Adrenal gland (tissue), 12 donors: ENCODE results near the gene HOXA3. TPM values are rescaled to one million over a fixed set of nuclear protein-coding genes. Genes with fewer than 3 reads are reported as not detected.

Experiments used
- DNase-seq, 7 donors: peaks; one replicate each; pipeline ENCODE4 v3.0.0-alpha.2; 2019 to 2020
- H3K27ac ChIP-seq, 5 donors: fragments of 200-600 bp; sonication (generic) in 4 of 5; 1 replicate in 3 of 5; 2 replicates in 2 of 5; pipeline versions ENCODE4 v1.5.1 to v1.8.0; 2016 to 2020; ENCODE audit warnings: mild to moderate bottlenecking in 1 of 5
- H3K27me3 ChIP-seq: fragments of 200-600 bp; 2 replicates; pipeline ENCODE4 v1.8.0; 2021
- H3K36me3 ChIP-seq, 2 donors: fragments of 200-600 bp; replicated peaks in 1 of 2; 1 replicate in 1 of 2; 2 replicates in 1 of 2; pipeline versions ENCODE4 v1.5.1 to v1.8.0; 2018 to 2022
- H3K4me1 ChIP-seq, 2 donors: fragments of 200-600 bp; replicated peaks in 1 of 2; 1 replicate in 1 of 2; 2 replicates in 1 of 2; pipeline versions ENCODE4 v1.5.1 to v1.8.0; 2018 to 2021
- H3K4me3 ChIP-seq, 4 donors: fragments of 200-600 bp; sonication (generic) in 3 of 4; one replicate each; pipeline ENCODE4 v1.5.1; 2016 to 2018
- H3K9me3 ChIP-seq, 3 donors: fragments of 200-600 bp; sonication (generic) in 1 of 3; replicated peaks in 1 of 3; 1 replicate in 2 of 3; 2 replicates in 1 of 3; pipeline versions ENCODE4 v1.5.1 to v1.8.0; 2016 to 2021
- POLR2A ChIP-seq, 2 donors: fragments of 450-650 bp; IDR thresholded peaks; one replicate each; pipeline ENCODE4 v1.6.1; 2017; ENCODE audit warnings: antibody characterized with exemption in 2 of 2, mild to moderate bottlenecking in 2 of 2, moderate library complexity in 1 of 2
- WGBS, 4 donors: extraction: QIAGEN DNeasy Blood & Tissue Kit in 2 of 4; methylation state at CpG; one replicate each; pipeline versions ENCODE4 v1.1.5 to v1.1.7; 2013 to 2017; 5-methylcytosine and 5-hydroxymethylcytosine counted together
- intact Hi-C, 2 donors: fragments of 100-400 bp; cut with DNase I; formaldehyde crosslinking; loops; one replicate each; pipeline versions ENCODE4 v1.14.1 to v1.15.0; 2022 to 2023
- polyA plus RNA-seq, 3 donors: library from polyadenylated mRNA; stranded (reverse); fragments of 200-250 nt in 2 of 3; fragments of 350-450 nt in 1 of 3; fragmentation: Illumina TruSeq in 1 of 3; extraction: RNeasy Lipid Tissue Mini Kit (QIAGEN cat#74804) in 1 of 3; gene quantifications; one replicate each; pipeline ENCODE4 v1.2.3, GENCODE V29; 2013 to 2014
- total RNA-seq, 9 donors: library from RNA; depleted of rRNA in 4 of 9; stranded (reverse); fragments of >200 nt in 4 of 9; fragments of 120-200 nt in 1 of 9; fragmentation: NEBNext Ultra II Directional in 1 of 9; extraction: Animal tissue kit (Norgen Biotek cat#: 25700) in 1 of 9; gene quantifications; one replicate each; pipeline versions ENCODE4 v1.1.0 to v1.2.4, GENCODE V29; 2013 to 2023
- TF ChIP-seq, protein P1 (sequence below), 6 experiments: fragments of 450-650 bp in 4 of 6; fragments of 200-600 bp in 2 of 6; sonication (generic) in 1 of 6; IDR thresholded peaks; 1 replicate in 5 of 6; 2 replicates in 1 of 6; pipeline versions ENCODE4 v1.5.1 to v1.8.0; 2016 to 2021; ENCODE audit warnings: antibody characterized with exemption in 6 of 6, mild to moderate bottlenecking in 2 of 6, moderate library complexity in 1 of 6
- donor health status: healthy with polysubstance abuse.
- donor health status: Bipolar disorder and iron deficiency.
- donor health status: DM: yes; HTN: yes; CAD: no.
- donor health status: DM: no; HTN: no; CAD: no.
- donor health status: DM: no; HTN: no; CAD: no.
- donor health status: DM: yes; HTN: yes; CAD: no.

HOXA3 gene
- total and polyA plus RNA-seq, 12 donors, result 1.0 to 32.7 (median 3.8) TPM

DNA sequence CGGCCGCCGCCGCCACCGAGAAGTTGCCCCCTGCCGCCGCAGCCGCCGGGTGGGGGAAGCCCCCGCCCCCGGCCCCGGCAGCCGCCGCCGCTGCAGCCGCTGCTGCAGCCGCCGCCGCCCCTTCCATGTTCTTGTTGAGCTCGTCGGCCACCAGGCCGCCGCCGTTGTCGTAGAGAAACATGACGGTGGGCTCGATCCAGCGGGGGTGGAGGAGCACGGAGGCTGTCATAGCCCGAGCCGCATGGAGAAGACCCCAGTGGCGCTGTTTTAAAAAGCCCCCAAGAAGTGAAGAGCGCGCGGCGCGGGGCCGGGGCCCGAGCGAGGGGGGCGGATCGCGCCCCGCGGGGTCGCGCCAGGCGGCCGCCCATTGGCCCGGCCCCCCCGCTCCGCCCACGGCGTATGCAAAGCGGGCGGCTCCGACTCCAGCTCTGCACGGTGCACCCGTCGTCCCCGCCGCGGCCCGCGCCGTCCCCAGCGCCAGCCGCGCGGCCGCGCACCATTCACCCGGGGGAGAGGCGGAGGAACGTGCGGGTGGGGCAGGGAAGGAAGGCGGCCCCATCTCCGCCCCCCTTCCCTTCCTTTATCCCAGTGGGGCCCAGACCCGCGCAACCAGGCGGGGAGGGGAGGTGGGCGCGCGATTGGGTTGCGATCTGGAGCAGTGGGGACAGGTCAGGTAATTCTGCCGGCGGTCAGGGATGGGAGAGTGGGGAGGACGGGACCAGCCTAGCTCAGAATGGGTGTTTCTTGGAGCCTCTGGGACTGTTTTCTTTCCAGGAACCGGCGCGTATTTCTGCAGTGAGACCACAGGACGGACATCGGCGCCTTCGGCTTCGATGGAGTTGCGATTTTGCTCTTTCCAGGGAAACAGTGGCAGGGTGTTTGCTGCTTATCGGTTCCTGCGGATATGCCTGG, 47.7 kb upstream of the HOXA3 start, which contains the start of gene HOXA13:
HOXA13 (minus strand) TSS at position 243 of the 912 bp plus-strand sequence; CDS start at position 229, 14 bp downstream.
- H3K36me3 ChIP-seq, result no peaks in the 10 kb centered on the region
- H3K4me3 ChIP-seq, result peak within 1 kb of the TSS in 1 of 4 donors; percentile 54
- peaks cover 0 to 19% of the 10 kb centered on the region in 2 donors for H3K4me1 ChIP-seq
- H3K27me3 ChIP-seq, result peaks cover 94% of the 10 kb centered on the region
- no peak for TF ChIP-seq POLR2A (IDR thresholded peaks at IDR 0.05)
- TF ChIP-seq, protein P1, sequence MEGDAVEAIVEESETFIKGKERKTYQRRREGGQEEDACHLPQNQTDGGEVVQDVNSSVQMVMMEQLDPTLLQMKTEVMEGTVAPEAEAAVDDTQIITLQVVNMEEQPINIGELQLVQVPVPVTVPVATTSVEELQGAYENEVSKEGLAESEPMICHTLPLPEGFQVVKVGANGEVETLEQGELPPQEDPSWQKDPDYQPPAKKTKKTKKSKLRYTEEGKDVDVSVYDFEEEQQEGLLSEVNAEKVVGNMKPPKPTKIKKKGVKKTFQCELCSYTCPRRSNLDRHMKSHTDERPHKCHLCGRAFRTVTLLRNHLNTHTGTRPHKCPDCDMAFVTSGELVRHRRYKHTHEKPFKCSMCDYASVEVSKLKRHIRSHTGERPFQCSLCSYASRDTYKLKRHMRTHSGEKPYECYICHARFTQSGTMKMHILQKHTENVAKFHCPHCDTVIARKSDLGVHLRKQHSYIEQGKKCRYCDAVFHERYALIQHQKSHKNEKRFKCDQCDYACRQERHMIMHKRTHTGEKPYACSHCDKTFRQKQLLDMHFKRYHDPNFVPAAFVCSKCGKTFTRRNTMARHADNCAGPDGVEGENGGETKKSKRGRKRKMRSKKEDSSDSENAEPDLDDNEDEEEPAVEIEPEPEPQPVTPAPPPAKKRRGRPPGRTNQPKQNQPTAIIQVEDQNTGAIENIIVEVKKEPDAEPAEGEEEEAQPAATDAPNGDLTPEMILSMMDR (IDR thresholded peaks at IDR 0.05), result no peak
- no peak within 1 kb of the TSS for H3K27ac ChIP-seq
- intact Hi-C loops, result loop anchor here (10.0 kb wide), 4 partner anchors 375 to 895 kb away; no protein-coding TSS in a partner anchor
- DNase-seq, result peak in 3 of 7 donors; percentile 17 to 46 (median 36)
- H3K9me3 ChIP-seq, result no peaks in the 10 kb centered on the region
- 0 to 5% (median 2%) methylated on average over 28 to 99 of the region's 99 CpGs for WGBS, 4 donors

DNA sequence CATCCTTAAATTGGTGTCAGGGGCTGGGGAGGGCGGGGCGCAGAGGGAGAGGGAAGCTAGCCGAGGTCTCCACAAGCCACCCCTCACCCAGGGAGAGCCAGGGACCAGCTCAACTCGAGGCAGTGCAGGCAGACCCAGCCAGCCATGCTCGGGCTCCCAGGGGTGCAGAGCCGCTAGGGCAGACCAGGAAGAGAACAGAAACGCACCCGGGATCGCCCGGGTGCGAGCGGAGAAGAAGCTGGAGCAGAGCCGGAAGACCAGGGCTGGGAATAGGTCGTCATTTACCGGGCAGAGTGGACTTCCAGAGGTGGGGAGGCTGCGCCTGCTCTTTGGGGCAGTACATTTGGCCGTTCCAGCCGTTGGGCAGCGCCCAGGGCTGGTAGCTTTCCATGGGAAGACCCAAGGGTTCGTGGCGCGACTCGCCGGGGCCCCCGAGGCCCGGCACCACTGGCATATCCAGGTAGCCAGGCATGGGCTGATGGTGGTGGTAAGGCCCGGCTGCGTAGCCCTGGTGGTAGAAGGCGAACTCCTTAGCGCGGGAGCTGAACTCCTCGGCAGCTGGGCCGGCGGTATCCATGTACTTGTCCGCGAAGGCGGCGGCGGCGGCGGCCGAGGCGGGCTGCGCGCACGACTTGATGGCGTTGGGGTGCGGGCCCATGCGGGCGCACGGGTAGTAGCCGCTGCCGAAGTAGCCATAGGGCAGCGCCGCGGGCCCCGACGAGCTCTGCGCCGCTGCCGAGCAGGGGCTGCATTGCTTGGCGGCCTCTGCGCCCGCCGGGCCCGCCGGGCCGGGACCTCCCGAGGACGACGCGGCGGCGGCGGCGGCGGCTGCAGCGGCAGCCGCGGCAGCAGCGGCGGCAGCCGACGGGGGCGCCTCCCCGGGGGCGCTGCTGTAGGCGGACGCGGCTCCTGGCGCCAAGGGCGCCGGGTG, 46.8 kb upstream of the HOXA3 start:
- Histone ChIP-seq H3K4me3 (peak overlapping the region in 1 of 4 donors; percentile 54), H3K4me1 (peaks cover 0 to 16% of the 10 kb centered on the region in 2 donors), H3K9me3 (no peaks in the 10 kb centered on the region), H3K36me3 (no peaks in the 10 kb centered on the region), H3K27me3 (peaks cover 94% of the 10 kb centered on the region), H3K27ac (no peak overlapping the region)
- peak in 3 of 7 donors; percentile 13 to 50 (median 20) for DNase-seq
- intact Hi-C loops, result loop anchor here in 1 of 2 donors (10.0 kb wide), 3 partner anchors 726 to 896 kb away; no protein-coding TSS in a partner anchor
- 3 to 8% (median 3%) methylated on average over 13 to 91 of the region's 93 CpGs for WGBS, 4 donors
- TF ChIP-seq POLR2A (IDR thresholded peaks at IDR 0.05), result no peak
- TF ChIP-seq, protein P1 (IDR thresholded peaks at IDR 0.05), result no peak

DNA sequence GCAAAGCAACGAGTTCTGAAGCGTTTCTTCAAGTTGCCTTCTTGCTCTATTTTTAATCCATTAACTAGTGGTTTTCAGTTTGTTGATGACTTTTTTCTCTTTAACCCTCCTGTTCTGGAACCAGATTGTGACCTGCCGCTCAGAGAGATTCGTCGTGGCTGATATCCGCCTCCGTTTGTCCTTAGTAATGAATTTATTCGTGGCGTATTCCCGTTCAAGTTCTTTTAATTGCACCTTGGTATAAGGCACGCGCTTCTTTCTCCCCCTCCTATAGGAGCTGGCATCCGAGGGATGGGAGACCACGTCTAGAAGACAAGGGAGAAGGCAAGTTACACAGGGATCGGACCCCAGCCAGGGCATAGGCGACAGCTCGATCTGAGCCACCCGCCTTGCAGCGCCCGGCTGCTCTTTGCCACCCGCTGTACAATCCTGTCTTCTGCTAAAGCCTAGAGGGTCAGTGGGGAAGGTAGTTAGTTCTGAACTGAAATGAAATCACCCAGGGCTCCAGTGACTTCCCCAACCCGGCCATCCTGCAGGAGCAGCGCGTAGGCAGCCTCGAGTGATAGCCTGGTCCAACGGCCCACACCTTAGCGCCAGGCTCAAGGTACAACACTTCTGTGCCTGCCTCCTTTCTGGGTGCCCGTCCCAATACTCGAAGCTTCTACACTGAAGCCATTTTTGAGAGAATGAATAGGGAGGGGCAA, 45.9 kb upstream of the HOXA3 start:
- TF ChIP-seq, protein P1 (IDR thresholded peaks at IDR 0.05), result no peak
- no peak for TF ChIP-seq POLR2A (IDR thresholded peaks at IDR 0.05)
- no peak overlapping the region for H3K4me3 ChIP-seq
- H3K27me3 ChIP-seq, result peaks cover 94% of the 10 kb centered on the region
- intact Hi-C loops, result loop anchor here in 1 of 2 donors (10.0 kb wide), 3 partner anchors 727 to 897 kb away; no protein-coding TSS in a partner anchor
- no peak overlapping the region for H3K27ac ChIP-seq
- no peaks in the 10 kb centered on the region for H3K9me3 ChIP-seq
- peaks cover 2 to 18% of the 10 kb centered on the region in 2 donors for H3K4me1 ChIP-seq
- peak in 2 of 7 donors; percentile 9 to 46 for DNase-seq
- WGBS, 4 donors, result 17 to 22% (median 19%) methylated on average over 21 to 29 of the region's 29 CpGs
- no peaks in the 10 kb centered on the region for H3K36me3 ChIP-seq
